HFFc6 (cell line): Measurements from ENCODE around the gene RRP1. TPM values are rescaled to one million over a fixed set of nuclear protein-coding genes. Genes with fewer than 3 reads are reported as not detected.

ENCODE experiments used
- DNase-seq: peaks from one replicate; pipeline ENCODE4 v3.0.0-alpha.2; 2018
- H3K27ac Mint-ChIP-seq: 2 replicates; pipeline ENCODE4 v1.8.0; 2020; ENCODE audit warnings: mild to moderate bottlenecking, mixed read lengths
- H3K27me3 Mint-ChIP-seq: 2 replicates; pipeline ENCODE4 v1.8.0; 2021; ENCODE audit warnings: mild to moderate bottlenecking, moderate library complexity, mixed read lengths; ENCODE audit not compliant: insufficient read depth
- H3K36me3 Mint-ChIP-seq: 2 replicates; pipeline ENCODE4 v1.8.0; 2021; ENCODE audit warnings: low read depth, mixed read lengths
- H3K4me1 Mint-ChIP-seq: 2 replicates; pipeline ENCODE4 v1.8.0; 2020; ENCODE audit warnings: low read depth, mixed read lengths
- H3K4me3 Mint-ChIP-seq: 2 replicates; pipeline ENCODE4 v1.8.0; 2020; ENCODE audit warnings: mild to moderate bottlenecking, moderate library complexity, mixed read lengths
- H3K9me3 Mint-ChIP-seq: 2 replicates; pipeline ENCODE4 v1.8.0; 2020; ENCODE audit warnings: mild to moderate bottlenecking, mixed read lengths
- total RNA-seq, 6 experiments: library from RNA; stranded (reverse); fragmentation: NEBNext Ultra II Directional; extraction: Animal tissue kit (Norgen Biotek cat#: 25700); gene quantifications; 2 replicates in 1 of 6; 3 replicates in 5 of 6; pipeline ENCODE4 v1.2.3, GENCODE V29; 2021
- TF ChIP-seq, protein P1 (sequence below): fragments of 200-600 bp; sonication (generic); IDR thresholded peaks from 2 replicates; pipeline ENCODE4 v1.5.0; 2021; ENCODE audit warnings: antibody characterized with exemption, mild to moderate bottlenecking

Gene RRP1
- total RNA-seq, 6 experiments from 2014 or later, result 19.9 to 24.8 (median 23.0) TPM

DNA sequence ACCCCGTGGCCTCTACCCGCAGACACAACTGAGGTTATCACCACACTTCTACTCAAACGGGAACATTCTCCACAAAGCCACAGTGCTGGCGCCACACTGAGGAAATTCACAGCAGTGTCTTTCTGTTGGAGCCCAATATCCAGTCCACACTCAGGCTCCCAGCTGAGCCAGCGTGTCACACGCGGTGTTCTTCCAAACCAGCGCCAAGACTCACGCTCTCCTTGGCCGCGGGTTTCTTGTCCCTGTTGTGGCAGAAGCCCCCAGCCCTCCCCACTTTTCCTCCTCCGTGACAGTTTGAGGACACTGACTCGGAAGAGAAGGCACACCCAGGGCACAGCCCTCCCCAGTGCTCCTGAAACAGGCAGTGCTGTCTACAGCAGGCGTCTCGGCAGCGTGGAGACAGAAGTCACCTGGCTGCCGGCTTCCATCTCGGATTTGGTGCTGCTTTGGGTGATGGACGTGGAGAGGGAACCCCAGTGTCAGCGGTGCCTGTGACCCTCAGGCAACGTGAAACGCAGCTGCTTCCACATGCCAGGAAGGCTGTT is 40.3 kb downstream of the RRP1 start:
- Mint-ChIP-seq H3K27ac (no peak overlapping the region), H3K9me3 (no peaks in the 10 kb centered on the region; the same call in 1 of the 2 replicates), H3K4me3 (no peak overlapping the region), H3K4me1 (peaks cover 11% of the 10 kb centered on the region), H3K36me3 (no peaks in the 10 kb centered on the region), H3K27me3 (peaks cover 24% of the 10 kb centered on the region)
- TF ChIP-seq, protein P1, sequence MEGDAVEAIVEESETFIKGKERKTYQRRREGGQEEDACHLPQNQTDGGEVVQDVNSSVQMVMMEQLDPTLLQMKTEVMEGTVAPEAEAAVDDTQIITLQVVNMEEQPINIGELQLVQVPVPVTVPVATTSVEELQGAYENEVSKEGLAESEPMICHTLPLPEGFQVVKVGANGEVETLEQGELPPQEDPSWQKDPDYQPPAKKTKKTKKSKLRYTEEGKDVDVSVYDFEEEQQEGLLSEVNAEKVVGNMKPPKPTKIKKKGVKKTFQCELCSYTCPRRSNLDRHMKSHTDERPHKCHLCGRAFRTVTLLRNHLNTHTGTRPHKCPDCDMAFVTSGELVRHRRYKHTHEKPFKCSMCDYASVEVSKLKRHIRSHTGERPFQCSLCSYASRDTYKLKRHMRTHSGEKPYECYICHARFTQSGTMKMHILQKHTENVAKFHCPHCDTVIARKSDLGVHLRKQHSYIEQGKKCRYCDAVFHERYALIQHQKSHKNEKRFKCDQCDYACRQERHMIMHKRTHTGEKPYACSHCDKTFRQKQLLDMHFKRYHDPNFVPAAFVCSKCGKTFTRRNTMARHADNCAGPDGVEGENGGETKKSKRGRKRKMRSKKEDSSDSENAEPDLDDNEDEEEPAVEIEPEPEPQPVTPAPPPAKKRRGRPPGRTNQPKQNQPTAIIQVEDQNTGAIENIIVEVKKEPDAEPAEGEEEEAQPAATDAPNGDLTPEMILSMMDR, result no peak
- no peak for DNase-seq

DNA sequence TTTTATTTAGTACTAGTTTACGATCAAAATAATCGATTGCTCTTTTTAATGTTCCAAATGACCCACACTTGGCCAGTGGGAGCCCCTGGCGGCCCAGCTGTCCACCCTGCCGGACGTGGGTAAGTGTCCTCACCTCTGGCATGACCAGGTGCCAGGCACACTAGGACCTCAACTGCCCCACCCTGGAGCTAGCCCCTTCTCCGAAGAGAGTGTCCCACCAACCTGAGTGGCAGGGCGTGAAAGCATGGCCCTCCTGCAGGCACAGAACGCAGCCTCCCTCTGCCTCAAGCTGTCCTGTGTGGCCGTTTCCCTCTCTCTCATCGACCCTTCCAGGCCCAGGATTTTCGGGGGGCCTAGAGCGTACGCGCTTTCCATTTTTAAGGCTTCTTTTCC is 42.8 kb downstream of the RRP1 start:
- DNase-seq, result no peak
- Mint-ChIP-seq H3K27me3 (peaks cover 36% of the 10 kb centered on the region), H3K36me3 (no peaks in the 10 kb centered on the region), H3K9me3 (no peaks in the 10 kb centered on the region; the same call in 1 of the 2 replicates), H3K4me1 (peaks cover 2% of the 10 kb centered on the region), H3K4me3 (no peak overlapping the region), H3K27ac (no peak overlapping the region)
- TF ChIP-seq, protein P1, result no peak

GRCh38 chr21:43832648-43833047 is 43.3 kb downstream of the RRP1 start:
- Mint-ChIP-seq H3K36me3 (no peaks in the 10 kb centered on the region), H3K9me3 (no peaks in the 10 kb centered on the region; the same call in 1 of the 2 replicates), H3K27me3 (peaks cover 36% of the 10 kb centered on the region), H3K4me1 (no peaks in the 10 kb centered on the region), H3K27ac (no peak overlapping the region), H3K4me3 (no peak overlapping the region)
- DNase-seq, result no peak
- TF ChIP-seq, protein P1, result no peak

DNA sequence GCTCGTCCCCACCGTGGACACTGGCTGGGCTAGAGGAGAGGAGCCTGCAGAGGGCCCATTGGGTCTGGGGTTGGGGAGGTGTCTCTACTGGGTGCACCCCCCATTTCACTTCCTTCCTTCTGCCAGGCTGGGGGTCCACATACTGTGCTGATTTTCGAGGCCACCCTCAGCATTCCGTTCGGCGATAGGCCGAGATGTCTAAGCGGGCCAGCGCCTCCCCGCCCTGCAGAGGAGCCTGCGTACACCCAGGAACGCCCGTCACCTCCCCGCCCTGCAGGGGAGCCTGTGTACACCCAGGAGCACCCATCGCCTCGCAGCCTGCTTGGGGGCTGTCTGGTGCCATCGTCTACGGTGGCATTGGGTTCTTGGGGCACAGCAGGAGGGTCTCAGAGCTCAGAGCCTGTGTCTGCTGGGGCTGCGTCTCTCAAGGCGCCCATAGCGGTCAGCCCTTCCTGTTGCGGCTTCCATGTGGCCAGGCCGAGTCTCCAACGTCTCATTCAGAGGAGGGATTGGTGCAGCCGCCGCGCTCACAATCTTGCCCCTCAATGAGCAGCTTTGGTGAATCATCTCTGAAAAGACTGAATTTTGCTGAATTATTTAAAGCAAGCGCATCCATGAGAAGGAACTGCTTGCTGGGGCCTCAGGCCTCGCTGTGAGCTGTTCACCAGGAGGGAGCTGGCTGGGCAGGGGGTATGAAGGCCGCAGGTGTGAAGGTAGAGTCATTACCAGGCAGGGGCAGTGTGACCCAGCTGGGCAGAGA is 44.9 kb downstream of the RRP1 start:
- Mint-ChIP-seq H3K27me3 (peaks cover 37% of the 10 kb centered on the region), H3K9me3 (no peaks in the 10 kb centered on the region; the same call in 1 of the 2 replicates), H3K4me3 (no peak overlapping the region), H3K27ac (no peak overlapping the region), H3K36me3 (no peaks in the 10 kb centered on the region), H3K4me1 (no peaks in the 10 kb centered on the region)
- TF ChIP-seq, protein P1, result no peak
- no peak for DNase-seq

DNA sequence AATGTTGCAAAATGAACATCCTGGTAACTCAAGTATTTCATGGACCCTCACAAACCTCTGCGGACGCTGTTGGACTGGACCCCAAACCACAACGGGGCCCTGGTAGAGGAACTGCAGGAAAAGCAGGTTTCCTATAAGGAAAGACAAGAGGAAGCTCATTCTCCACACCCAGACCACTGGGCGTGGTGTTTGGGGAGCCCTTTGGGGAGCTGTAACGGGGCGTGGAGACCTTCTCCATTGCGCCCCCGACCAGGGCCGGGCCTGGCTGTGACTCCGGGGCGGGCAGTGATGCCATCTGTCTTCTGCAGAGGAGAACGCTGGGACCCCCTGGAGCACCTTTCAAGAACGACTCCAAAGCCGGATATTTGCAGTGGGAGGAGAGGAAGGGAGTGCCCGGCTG is 45.7 kb downstream of the RRP1 start:
- Mint-ChIP-seq H3K36me3 (no peaks in the 10 kb centered on the region), H3K27me3 (peaks cover 33% of the 10 kb centered on the region), H3K9me3 (no peaks in the 10 kb centered on the region; the same call in 1 of the 2 replicates), H3K4me3 (no peak overlapping the region), H3K4me1 (no peaks in the 10 kb centered on the region), H3K27ac (no peak overlapping the region)
- no peak for DNase-seq
- TF ChIP-seq, protein P1, result no peak
